Activated naive CD4-positive, alpha-beta T cell (primary cell): ENCODE data around the gene GPR180.
"Not testable (repeated sequence)": the region's sequence is repeated elsewhere in the genome, so short reads cannot be mapped to it uniquely, and the experiment has no call there.

ENCODE experiments used
- DNase-seq, 4 experiments: peaks; one replicate each; lab custom pipeline; 2025; lab: John Stamatoyannopoulos, UW

The GPR180 gene

DNA sequence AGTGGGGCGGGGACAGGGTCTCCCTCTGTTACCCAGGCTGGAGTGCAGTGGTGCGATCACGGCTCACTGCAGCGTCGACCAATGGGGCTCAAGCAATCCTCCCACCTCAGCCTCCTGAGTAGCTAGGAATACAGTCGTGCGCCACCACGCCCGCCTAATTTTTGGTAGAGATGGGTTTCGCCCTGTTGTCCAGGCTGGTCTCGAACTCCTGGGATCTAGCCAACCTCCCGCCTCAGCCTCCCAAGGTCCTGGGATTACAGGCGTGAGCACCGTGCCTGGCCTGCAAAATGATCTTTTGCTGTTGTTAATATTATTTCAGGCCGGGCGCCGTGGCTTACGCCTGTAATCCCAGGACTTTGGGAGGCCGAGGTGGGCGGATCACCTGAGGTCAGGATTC is 5.1 kb upstream of the GPR180 start:
- peak in 1 of 4 experiments; percentile 2 for DNase-seq

DNA sequence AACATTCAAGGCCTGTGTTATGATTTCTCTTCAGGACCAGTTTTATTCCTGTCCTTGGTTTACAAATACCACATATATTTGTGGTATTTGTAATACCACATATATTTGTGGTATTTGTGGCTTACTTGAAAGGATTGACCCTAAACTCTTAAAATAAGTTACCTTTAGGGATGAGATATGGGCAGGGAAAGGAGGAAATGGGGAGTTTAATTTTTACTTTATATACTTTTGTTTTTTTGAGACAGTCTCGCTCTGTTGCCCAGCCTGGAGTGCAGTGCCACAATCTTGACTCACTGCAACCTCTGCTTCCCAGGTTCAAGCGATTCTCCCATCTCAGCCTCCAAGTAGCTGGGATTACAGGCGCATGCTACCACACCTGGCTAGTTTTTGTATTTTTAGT is 3.4 kb upstream of the GPR180 start:
- DNase-seq, result no peak

DNA sequence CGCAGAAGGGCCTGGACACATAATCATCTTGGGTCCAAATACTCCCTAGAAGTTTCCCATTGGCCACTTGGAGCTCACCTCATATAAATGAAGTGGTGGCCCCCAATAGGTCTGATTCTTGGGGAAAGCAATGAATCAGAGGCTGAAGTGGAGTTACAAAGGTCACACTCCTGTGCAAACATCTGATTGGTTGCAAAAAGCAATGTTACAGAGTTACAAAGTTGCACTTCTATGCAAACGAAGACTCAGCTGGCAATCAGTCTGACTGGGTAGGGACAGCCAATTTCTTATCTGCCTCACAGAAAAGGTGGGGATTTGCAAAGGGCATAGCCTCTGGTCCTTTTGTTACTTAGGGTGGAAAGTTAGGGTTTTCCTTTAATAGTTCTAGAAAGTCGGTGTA is 1.8 kb upstream of the GPR180 start:
- DNase-seq, result no peak

- no peak for DNase-seq
Observed at GRCh38 chr13:94602467-94602866, 810 bp downstream of the GPR180 start.

DNA sequence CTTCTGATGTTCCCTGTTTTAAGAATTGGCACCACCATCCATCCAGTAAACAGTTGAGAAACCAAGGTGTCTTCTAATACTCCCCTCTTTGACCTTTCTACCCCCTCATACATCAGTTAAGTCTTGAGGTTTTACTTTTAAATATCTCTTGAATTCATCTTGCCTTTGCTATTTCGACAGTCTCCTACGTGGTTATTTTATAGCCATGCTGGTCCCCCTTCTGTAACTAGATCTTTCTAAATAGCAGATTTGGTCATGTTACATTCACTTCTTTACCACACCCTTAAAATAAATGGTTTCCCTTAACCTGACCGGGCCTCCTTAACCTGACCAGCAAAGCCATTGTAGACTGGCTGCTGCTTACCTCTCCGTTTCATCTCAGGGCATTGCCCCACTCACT is 5.4 kb downstream of the GPR180 start:
- no peak for DNase-seq

- DNase-seq, result no peak
Observed at GRCh38 chr13:94607939-94608338, 6.3 kb downstream of the GPR180 start.

DNA sequence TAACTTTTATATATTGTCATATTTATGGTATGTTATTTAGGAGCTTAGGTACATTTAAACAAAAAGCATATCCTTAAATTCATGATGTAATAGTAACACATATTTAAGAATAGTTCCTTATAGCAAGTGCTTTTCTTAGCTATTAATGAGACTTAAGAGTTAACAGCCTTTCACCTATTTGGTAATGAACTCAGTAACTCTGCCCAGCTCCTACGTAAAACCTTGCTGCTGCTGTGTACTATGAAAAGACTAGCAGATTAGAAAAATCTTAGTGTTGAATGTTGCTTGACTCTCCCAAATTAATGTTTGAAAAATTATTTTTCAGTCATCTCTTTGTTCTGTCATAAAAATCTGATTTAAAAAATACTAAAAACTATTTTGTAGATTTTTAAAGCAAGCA is 6.9 kb downstream of the GPR180 start:
- no peak for DNase-seq

DNA sequence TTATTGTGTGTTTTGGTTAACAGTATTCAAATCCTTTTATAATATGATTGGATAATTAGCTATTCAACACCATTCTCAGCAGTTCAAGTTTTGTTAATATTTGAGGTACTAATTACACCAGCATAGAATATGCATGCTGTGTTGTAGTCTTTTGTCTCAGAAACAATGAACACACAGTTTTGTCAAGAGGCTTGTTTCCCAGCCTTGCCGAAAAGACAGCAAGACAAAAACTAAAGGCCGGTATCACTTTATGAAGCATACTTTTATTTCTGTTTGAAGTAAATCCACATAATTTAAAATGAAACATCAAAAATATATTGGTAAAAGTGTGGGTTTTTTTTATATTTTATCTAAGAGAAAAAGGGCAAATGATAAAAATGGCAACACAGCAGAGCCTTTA is 7.5 kb downstream of the GPR180 start:
- DNase-seq, result no peak

GRCh38 chr13:94610475-94610874 is 8.8 kb downstream of the GPR180 start:
- DNase-seq, result no peak

DNA sequence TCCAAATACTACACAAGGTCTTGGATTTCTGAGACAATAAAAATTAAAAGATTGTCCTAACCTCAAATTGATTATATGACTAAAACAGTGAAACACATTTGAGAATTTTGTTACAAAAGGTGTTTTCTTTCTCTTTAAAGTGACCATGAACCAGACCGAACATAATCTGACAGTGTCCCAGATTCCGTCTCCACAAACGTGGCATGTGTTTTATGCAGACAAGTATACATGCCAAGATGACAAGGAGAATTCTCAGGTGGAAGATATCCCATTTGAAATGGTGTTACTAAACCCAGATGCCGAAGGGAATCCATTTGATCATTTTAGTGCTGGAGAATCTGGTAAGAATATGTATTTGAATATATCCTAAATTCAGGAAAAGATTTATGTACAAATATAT is 10.4 kb downstream of the GPR180 start:
- no peak for DNase-seq

DNA sequence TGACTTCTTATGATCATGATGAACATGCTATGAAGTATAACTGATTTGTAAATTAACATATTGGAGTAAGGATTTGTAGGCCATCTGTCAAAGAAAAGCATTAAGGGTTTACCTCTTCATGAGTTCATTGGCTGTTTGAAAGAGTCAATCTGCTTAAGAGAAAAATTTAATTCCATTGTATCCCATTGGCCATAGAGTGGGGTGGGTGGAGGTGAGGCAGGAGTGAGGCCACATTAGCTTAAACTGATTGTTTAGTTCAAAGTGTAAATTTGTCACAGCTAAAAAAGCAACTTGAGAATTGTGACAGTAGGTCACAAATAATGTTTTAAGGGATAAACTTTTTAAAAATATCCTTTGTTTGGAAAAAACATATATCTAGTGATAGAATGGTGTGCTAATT is 11.4 kb downstream of the GPR180 start:
- DNase-seq, result no peak

DNA sequence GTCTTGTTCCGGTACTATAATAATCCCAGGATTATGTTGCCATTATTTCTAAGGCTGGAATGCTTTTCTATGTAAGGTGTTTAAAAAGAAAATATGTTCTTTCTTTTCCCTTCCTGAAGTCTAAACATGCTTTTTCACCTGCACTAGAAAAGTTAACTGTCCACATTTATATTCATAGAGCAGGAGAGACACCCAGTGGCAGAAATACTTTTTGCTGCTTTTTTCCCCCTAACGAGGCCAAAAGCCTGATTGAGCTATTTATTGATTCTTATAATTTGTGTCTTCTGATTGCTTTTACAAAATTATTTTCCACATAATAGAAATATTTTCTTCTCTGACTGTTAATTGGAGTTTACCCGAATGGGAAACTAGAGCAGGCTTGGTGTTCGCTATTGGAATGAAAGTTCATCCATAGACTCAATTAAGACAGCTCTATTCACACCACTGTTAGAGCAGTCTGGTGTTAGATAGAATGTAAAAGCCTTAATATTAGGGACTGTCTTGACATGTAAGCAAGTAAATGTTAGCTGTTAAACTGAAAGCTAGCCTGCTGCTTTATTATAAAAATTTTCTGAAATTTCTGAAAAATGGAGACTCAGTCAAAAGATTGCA is 15.8 kb downstream of the GPR180 start:
- no peak for DNase-seq

DNA sequence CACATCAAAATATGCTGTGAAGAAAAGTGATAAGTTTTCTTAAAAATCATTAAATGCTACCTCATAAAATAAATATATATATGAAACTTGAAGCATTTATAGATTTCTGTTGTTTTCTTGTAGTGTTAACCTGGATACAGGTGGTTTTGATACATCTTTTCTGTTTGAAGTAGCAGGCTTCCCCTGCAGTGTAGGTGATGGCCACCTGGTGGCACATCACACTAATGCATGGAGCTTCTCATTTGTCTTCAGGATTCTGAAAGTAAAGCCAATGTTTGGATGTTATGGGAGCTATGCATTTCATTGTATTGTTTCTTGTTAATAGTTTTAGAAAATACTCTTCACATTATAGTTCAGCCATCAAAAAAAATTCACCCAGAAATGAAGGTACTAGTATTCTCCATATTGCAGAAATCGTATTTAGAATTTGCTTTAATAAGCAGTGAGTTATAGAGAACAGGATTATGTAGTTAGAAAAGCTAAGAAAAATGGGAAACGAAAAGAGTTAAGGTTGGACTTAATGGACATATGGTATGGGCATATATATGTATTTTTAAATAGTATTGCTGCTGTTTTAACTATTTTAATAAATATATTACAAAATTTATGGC is 18.7 kb downstream of the GPR180 start:
- no peak for DNase-seq

GRCh38 chr13:94622344-94622743 is 20.7 kb downstream of the GPR180 start:
- no peak for DNase-seq

- no peak for DNase-seq
Observed at GRCh38 chr13:94623316-94623715, 21.7 kb downstream of the GPR180 start.

- DNase-seq, result no peak
Observed at GRCh38 chr13:94630858-94631257, 29.2 kb downstream of the GPR180 start.

GRCh38 chr13:94632226-94632980 is 30.7 kb downstream of the GPR180 start:
- DNase-seq, result no peak

- not testable (repeated sequence) for DNase-seq
Observed at GRCh38 chr13:94636096-94636495, 34.4 kb downstream of the GPR180 start.

GRCh38 chr13:94636942-94637578 is 35.4 kb downstream of the GPR180 start:
- no peak for DNase-seq

GRCh38 chr13:94637677-94638076 is 36.0 kb downstream of the GPR180 start:
- not testable (repeated sequence) for DNase-seq

DNA sequence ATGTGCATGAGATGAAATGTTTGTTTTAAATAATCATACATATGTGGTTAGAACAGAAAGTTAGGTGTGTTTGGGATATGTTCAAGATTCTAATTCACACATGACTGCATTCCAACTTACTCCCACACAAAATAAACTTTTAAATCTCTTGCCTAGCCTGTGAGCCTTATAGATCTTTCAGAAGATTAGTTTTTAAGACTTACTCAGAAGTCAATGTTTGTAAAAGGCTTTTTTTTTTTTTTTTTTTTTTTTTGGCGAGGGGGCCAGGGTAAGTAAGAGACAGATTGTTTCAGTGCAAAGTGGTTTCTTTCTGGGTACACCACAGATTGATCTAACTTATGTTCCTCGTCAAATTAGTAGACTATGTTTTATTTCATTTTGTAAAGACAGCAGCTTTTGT is 39.1 kb downstream of the GPR180 start:
- no peak for DNase-seq

DNA sequence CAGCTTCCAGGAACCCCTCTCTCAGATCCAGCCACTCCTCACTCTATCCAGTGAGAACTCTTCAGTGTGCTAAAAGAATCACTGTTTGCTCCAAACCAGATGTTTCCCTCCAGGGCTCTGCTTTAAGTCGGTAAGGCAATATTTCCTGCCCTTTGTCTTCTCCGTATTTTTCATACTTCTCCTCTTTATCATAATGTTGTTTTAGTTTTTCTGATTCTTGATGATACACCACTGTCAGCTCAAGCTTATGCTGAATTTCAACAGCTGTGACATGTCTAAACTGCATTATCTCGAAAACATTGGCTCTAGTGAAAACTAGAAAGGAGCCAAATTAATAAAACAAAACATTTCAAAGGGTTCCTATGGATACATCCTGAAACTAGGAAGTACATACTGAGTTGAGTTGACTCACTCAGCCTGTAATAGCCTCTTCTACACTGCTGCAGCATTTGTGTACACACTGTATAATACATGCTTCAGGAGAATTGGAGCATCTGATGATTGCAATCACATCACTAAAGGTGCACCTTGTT is 39.8 kb downstream of the GPR180 start:
- DNase-seq, result no peak

DNA sequence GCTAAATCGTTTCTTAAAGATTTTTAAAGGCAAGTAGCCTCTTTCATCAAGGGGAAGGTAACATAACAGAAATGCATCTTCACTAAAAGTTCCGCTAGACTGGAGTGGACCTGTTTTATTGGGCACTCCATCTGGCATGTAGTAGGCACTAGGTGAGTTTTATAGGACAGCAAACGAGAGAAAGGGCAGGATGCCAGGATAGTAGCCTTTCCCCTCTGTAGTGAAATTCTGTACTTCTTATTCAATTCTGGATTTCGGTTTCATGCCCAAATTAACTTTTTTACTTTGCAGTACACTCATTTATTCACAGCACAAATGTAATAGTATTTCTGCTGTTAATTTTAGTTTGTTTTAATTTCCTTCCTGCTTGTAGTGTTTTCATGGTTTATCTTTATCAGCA is 45.2 kb downstream of the GPR180 start:
- no peak for DNase-seq
